ENCODE data around the gene CAMSAP1. TPM values are rescaled to one million over a fixed set of nuclear protein-coding genes. Genes with fewer than 3 reads are reported as not detected.

Gene CAMSAP1
- polyA plus RNA-seq, 1 donor from 2014 or later: 58.5 TPM

DNA sequence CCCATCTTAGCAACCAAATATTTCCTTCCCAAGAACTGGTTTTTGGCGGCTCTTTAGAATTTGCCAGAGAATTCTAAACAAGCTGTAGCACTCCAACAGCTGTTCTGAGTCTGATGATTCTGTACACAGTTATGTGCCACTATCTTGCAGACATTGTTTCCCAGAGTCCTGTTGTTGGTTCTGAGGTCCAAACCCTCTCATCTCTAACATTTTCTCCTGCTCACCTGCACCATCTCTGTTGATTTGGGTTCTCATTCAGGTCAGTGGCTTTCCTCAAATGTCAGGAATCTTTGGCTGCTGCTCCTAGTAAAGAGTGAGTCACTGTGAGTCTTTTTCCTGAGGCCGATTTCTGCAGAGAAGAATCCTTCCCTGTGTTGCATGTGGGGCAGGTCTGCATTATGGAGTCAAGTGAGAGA is 50.0 kb downstream of the CAMSAP1 start:
- no peaks in the 10 kb centered on the region for H3K9me3 ChIP-seq (ENCODE audit: low read length)
- H3K79me2 ChIP-seq (replicated peaks; ENCODE audit: insufficient read depth, low read length): peaks cover 26% of the 10 kb centered on the region
- no peak overlapping the region for H3K27ac ChIP-seq (ENCODE audit: low read length)
- no peak overlapping the region for H3K4me2 ChIP-seq (ENCODE audit: low read length)
- no peaks in the 10 kb centered on the region for H3K36me3 ChIP-seq (ENCODE audit: insufficient read depth, low read length)
- H3K4me3 ChIP-seq (ENCODE audit: low read length): no peak overlapping the region
- no peak overlapping the region for H2AFZ ChIP-seq (ENCODE audit: low read depth, low read length)
- no peaks in the 10 kb centered on the region for H3K27me3 ChIP-seq (ENCODE audit: insufficient read depth, low read depth, low read length)
- H3K9ac ChIP-seq (ENCODE audit: low read length): no peak overlapping the region
- no peaks in the 10 kb centered on the region for H3F3A ChIP-seq (ENCODE audit: insufficient read depth, low read length, poor library complexity, severe bottlenecking)
- TF ChIP-seq, protein P1, sequence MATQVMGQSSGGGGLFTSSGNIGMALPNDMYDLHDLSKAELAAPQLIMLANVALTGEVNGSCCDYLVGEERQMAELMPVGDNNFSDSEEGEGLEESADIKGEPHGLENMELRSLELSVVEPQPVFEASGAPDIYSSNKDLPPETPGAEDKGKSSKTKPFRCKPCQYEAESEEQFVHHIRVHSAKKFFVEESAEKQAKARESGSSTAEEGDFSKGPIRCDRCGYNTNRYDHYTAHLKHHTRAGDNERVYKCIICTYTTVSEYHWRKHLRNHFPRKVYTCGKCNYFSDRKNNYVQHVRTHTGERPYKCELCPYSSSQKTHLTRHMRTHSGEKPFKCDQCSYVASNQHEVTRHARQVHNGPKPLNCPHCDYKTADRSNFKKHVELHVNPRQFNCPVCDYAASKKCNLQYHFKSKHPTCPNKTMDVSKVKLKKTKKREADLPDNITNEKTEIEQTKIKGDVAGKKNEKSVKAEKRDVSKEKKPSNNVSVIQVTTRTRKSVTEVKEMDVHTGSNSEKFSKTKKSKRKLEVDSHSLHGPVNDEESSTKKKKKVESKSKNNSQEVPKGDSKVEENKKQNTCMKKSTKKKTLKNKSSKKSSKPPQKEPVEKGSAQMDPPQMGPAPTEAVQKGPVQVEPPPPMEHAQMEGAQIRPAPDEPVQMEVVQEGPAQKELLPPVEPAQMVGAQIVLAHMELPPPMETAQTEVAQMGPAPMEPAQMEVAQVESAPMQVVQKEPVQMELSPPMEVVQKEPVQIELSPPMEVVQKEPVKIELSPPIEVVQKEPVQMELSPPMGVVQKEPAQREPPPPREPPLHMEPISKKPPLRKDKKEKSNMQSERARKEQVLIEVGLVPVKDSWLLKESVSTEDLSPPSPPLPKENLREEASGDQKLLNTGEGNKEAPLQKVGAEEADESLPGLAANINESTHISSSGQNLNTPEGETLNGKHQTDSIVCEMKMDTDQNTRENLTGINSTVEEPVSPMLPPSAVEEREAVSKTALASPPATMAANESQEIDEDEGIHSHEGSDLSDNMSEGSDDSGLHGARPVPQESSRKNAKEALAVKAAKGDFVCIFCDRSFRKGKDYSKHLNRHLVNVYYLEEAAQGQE (IDR thresholded peaks at IDR 0.05; ENCODE audit: borderline replicate concordance): no peak
- no peak for TF ChIP-seq MXI1 (conservative IDR thresholded peaks at IDR 0.05; ENCODE audit: poor library complexity, severe bottlenecking)
- no peaks in the 10 kb centered on the region for H3K9me2 ChIP-seq (ENCODE audit: insufficient read depth, low read length)
- H4K20me1 ChIP-seq (ENCODE audit: insufficient read depth): no peaks in the 10 kb centered on the region

DNA sequence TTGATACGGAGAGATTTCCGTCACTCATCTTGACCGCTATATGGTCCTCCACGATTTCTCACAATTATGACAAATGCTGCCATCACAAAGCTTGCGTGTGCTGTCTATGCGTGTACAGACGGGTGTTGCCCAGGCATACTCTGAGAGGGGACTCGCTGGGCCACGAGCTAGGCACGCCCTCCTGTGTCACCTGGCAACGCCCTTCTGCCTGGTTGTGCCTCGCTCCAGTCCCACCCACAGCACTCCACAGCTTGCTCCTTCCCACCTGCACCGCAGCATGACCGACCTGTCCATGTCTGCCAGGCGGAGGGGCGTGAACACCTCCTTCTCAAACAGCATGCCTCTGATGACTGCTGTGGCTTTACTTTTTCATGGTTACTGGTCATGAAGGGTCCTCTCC is 55.6 kb downstream of the CAMSAP1 start:
- Histone ChIP-seq H3K27ac (ENCODE audit: low read length) (no peak overlapping the region), H3K36me3 (ENCODE audit: insufficient read depth, low read length) (peaks cover 13% of the 10 kb centered on the region), H3K9ac (ENCODE audit: low read length) (no peak overlapping the region), H3K9me3 (ENCODE audit: low read length) (no peaks in the 10 kb centered on the region), H3K4me2 (ENCODE audit: low read length) (no peak overlapping the region), H4K20me1 (ENCODE audit: insufficient read depth) (peaks cover 3% of the 10 kb centered on the region), H3K27me3 (ENCODE audit: insufficient read depth, low read depth, low read length) (no peaks in the 10 kb centered on the region), H3F3A (ENCODE audit: insufficient read depth, low read length, poor library complexity, severe bottlenecking) (no peaks in the 10 kb centered on the region), H3K9me2 (ENCODE audit: insufficient read depth, low read length) (no peaks in the 10 kb centered on the region), H3K79me2 (replicated peaks; ENCODE audit: insufficient read depth, low read length) (peaks cover 2% of the 10 kb centered on the region), H2AFZ (ENCODE audit: low read depth, low read length) (no peak overlapping the region), H3K4me3 (ENCODE audit: low read length) (no peak overlapping the region)
- TF ChIP-seq SMC3 (conservative IDR thresholded peaks at IDR 0.05; ENCODE audit: poor library complexity) (no peak), POLR2AphosphoS5 (IDR thresholded peaks at IDR 0.05) (no peak), EZH2 (IDR thresholded peaks at IDR 0.05; ENCODE audit: borderline replicate concordance, insufficient read depth, low read length, poor library complexity, severe bottlenecking) (no peak), MXI1 (conservative IDR thresholded peaks at IDR 0.05; ENCODE audit: poor library complexity, severe bottlenecking) (no peak), RAD21 (conservative IDR thresholded peaks at IDR 0.05) (no peak), TAF1 (IDR thresholded peaks at IDR 0.05; ENCODE audit: low read depth) (no peak)
- TF ChIP-seq, protein P1 (IDR thresholded peaks at IDR 0.05; ENCODE audit: borderline replicate concordance): no peak

Measured in neural cell (in vitro differentiated cells).